IMR-90 (cell line): ENCODE data around the gene CAND1. TPM values are rescaled to one million over a fixed set of nuclear protein-coding genes. Genes with fewer than 3 reads are reported as not detected.
A peak's percentile ranks its signal among the peaks of the same experiment; 100 is the strongest.

Experiments
- ATAC-seq: fragments of 200-7000 bp; cut with Tn5 transposase; 2 replicates; pipeline ENCODE4 v1.9.1; 2020; ENCODE audit warnings: low read depth, mild to moderate bottlenecking, moderate library complexity
- BruUV-seq: library from RNA; stranded (reverse); fragments of 400-500 nt; replicated peaks from 2 replicates; lab custom pipeline; 2021; lab: Mats Ljungman, UMichigan
- CTCF ChIA-PET: fragments of 300-600 bp; formaldehyde crosslinking; extraction: SDS; loops from one replicate; lab custom pipeline; 2021; ENCODE audit warnings: antibody characterized with exemption; lab: Yijun Ruan, JAX
- POLR2A ChIA-PET: fragments of 300-600 bp; sonication (Branson Sonifier 250); formaldehyde crosslinking; loops from one replicate; lab custom pipeline; 2022; ENCODE audit warnings: antibody characterized with exemption; ENCODE audit not compliant: unreplicated experiment; lab: Charles Lee
- DNase-seq: peaks from one replicate; pipeline ENCODE4 v3.0.0; 2013
- H2AFZ ChIP-seq: replicated peaks from 2 replicates; pipeline ENCODE3; 2013; ENCODE audit warnings: low read length, mild to moderate bottlenecking; ENCODE audit not compliant: poor library complexity
- H2AK5ac ChIP-seq: 2 replicates; pipeline ENCODE4 v1.6.1; 2013; ENCODE audit warnings: low read depth, low read length, inconsistent platforms
- H2AK9ac ChIP-seq: replicated peaks from 2 replicates; pipeline ENCODE3; 2013; ENCODE audit warnings: mild to moderate bottlenecking, low read depth, low read length, moderate library complexity; ENCODE audit not compliant: poor library complexity
- H2BK120ac ChIP-seq: 2 replicates; pipeline ENCODE4 v1.6.1; 2013; ENCODE audit warnings: low read depth, low read length, inconsistent platforms
- H2BK15ac ChIP-seq: 3 replicates; pipeline ENCODE4 v1.6.1; 2013; ENCODE audit warnings: low read depth, low read length, inconsistent platforms
- H2BK20ac ChIP-seq: 2 replicates; pipeline ENCODE4 v1.6.1; 2013; ENCODE audit warnings: low read depth, mild to moderate bottlenecking, inconsistent platforms, low read length, moderate library complexity
- H2BK5ac ChIP-seq: 2 replicates; pipeline ENCODE4 v1.6.1; 2013; ENCODE audit warnings: mild to moderate bottlenecking, low read depth, low read length, inconsistent platforms; ENCODE audit not compliant: poor library complexity, severe bottlenecking
- H3K14ac ChIP-seq: replicated peaks from 2 replicates; pipeline ENCODE4 v1.6.1; 2013; ENCODE audit warnings: low read depth, low read length, inconsistent platforms
- H3K18ac ChIP-seq: 2 replicates; pipeline ENCODE4 v1.6.1; 2013; ENCODE audit warnings: low read depth, low read length, control low read depth
- H3K23ac ChIP-seq: 2 replicates; pipeline ENCODE4 v1.6.1; 2013; ENCODE audit warnings: low read depth, low read length, inconsistent platforms
- H3K27ac ChIP-seq: 2 replicates; pipeline ENCODE4 v1.5.1; 2013; ENCODE audit warnings: mild to moderate bottlenecking, control low read depth, low read length; ENCODE audit not compliant: insufficient read depth
- H3K27me3 ChIP-seq: 2 replicates; pipeline ENCODE4 v1.6.1; 2013; ENCODE audit warnings: low read length; ENCODE audit not compliant: control insufficient read depth, insufficient read depth
- H3K36me3 ChIP-seq: 2 replicates; pipeline ENCODE4 v1.6.1; 2013; ENCODE audit warnings: low read length, mixed read lengths; ENCODE audit not compliant: control insufficient read depth, insufficient read depth
- H3K4ac ChIP-seq: 2 replicates; pipeline ENCODE4 v1.6.1; 2013; ENCODE audit warnings: low read depth, low read length, inconsistent platforms
- H3K4me1 ChIP-seq: 2 replicates; pipeline ENCODE4 v1.6.1; 2013; ENCODE audit warnings: low read length, mixed read lengths; ENCODE audit not compliant: control insufficient read depth, insufficient read depth
- H3K4me2 ChIP-seq: 2 replicates; pipeline ENCODE4 v1.6.1; 2013; ENCODE audit warnings: low read depth, mild to moderate bottlenecking, control low read depth, low read length, moderate library complexity
- H3K4me3 ChIP-seq: 2 replicates; pipeline ENCODE4 v1.5.1; 2013; ENCODE audit warnings: low read depth, mild to moderate bottlenecking, control low read depth, low read length, moderate library complexity; ENCODE audit not compliant: insufficient read depth
- H3K56ac ChIP-seq: 2 replicates; pipeline ENCODE4 v1.6.1; 2013; ENCODE audit warnings: low read length, inconsistent platforms; ENCODE audit not compliant: insufficient read depth; ENCODE audit errors: extremely low read depth
- H3K79me1 ChIP-seq, 2 experiments: 2 replicates each; pipeline ENCODE4 v1.6.1; 2013; ENCODE audit warnings: low read length in 2 of 2, inconsistent platforms in 1 of 2, low read depth in 1 of 2
- H3K9ac ChIP-seq: 2 replicates; pipeline ENCODE4 v1.6.1; 2013; ENCODE audit warnings: low read depth, low read length, control low read depth
- H3K9me1 ChIP-seq: 2 replicates; pipeline ENCODE4 v1.6.1; 2013; ENCODE audit warnings: low read length, inconsistent platforms; ENCODE audit not compliant: insufficient read depth
- H3K9me3 ChIP-seq: 2 replicates; pipeline ENCODE4 v1.6.1; 2013; ENCODE audit warnings: low read length; ENCODE audit not compliant: control insufficient read depth, insufficient read depth
- H4K20me1 ChIP-seq: 2 replicates; pipeline ENCODE4 v1.6.1; 2013; ENCODE audit warnings: low read length, inconsistent platforms; ENCODE audit not compliant: insufficient read depth
- H4K5ac ChIP-seq: 2 replicates; pipeline ENCODE4 v1.6.1; 2013; ENCODE audit warnings: mild to moderate bottlenecking, low read depth, low read length, control low read depth
- H4K8ac ChIP-seq, 2 experiments: 2 replicates each; pipeline ENCODE4 v1.6.1; 2013; ENCODE audit warnings: low read depth in 2 of 2, low read length in 2 of 2, control low read depth in 1 of 2, inconsistent platforms in 1 of 2
- H4K91ac ChIP-seq: 2 replicates; pipeline ENCODE4 v1.6.1; 2013; ENCODE audit warnings: low read depth, low read length, inconsistent platforms; ENCODE audit not compliant: insufficient read depth
- CEBPB ChIP-seq: IDR thresholded peaks from 2 replicates; pipeline ENCODE4 v1.6.1; 2012; ENCODE audit warnings: low read depth, low read length, improper control_type of control experiment
- CHD1 ChIP-seq: IDR thresholded peaks from 2 replicates; pipeline ENCODE4 v1.6.1; 2012; ENCODE audit warnings: low read depth, low read length, improper control_type of control experiment
- FOS ChIP-seq: fragments of 150-350 bp; IDR thresholded peaks from 2 replicates; pipeline ENCODE4 v1.6.1; 2016; ENCODE audit warnings: low read depth, low read length
- MAZ ChIP-seq: IDR thresholded peaks from 2 replicates; pipeline ENCODE4 v1.6.1; 2012; ENCODE audit warnings: low read depth, mild to moderate bottlenecking, low read length, improper control_type of control experiment, moderate library complexity, borderline replicate concordance
- MXI1 ChIP-seq: IDR thresholded peaks from 2 replicates; pipeline ENCODE4 v1.6.1; 2012; ENCODE audit warnings: low read depth, mild to moderate bottlenecking, low read length, moderate library complexity, borderline replicate concordance
- NFE2L2 ChIP-seq: fragments of 150-350 bp; IDR thresholded peaks from 2 replicates; pipeline ENCODE4 v1.6.1; 2016; ENCODE audit warnings: low read depth, mild to moderate bottlenecking, low read length
- RAD21 ChIP-seq: IDR thresholded peaks from 2 replicates; pipeline ENCODE4 v1.6.1; 2012; ENCODE audit warnings: low read length, improper control_type of control experiment
- RCOR1 ChIP-seq: IDR thresholded peaks from 2 replicates; pipeline ENCODE4 v1.6.1; 2012; ENCODE audit warnings: mild to moderate bottlenecking, low read length, improper control_type of control experiment; ENCODE audit not compliant: insufficient replicate concordance
- RFX5 ChIP-seq: IDR thresholded peaks from 2 replicates; pipeline ENCODE4 v1.8.0; 2012; ENCODE audit warnings: low read depth, mild to moderate bottlenecking, low read length, moderate library complexity
- SMC3 ChIP-seq: fragments of 150-350 bp; IDR thresholded peaks from 2 replicates; pipeline ENCODE4 v1.6.1; 2016; ENCODE audit warnings: low read depth, mild to moderate bottlenecking, antibody characterized with exemption, low read length, moderate library complexity
- WGBS, 2 experiments: methylation state at CpG; one replicate each; pipeline versions ENCODE4 v1.1.5 to v1.1.7; 2013; ENCODE audit warnings: missing lambda C conversion rate in 2 of 2; ENCODE audit not compliant: insufficient read length in 1 of 2; ENCODE audit errors: extremely low coverage in 2 of 2; 5-methylcytosine and 5-hydroxymethylcytosine counted together
- dilution Hi-C: fragments of 300-500 bp; cut with HindIII; formaldehyde crosslinking; loops from one replicate; pipeline ENCODE4 v1.14.3; 2018; ENCODE audit warnings: low sequenced_read_pairs; ENCODE audit not compliant: unreplicated experiment
- in situ Hi-C: fragments of 300-500 bp; cut with MboI; formaldehyde crosslinking; loops from 3 replicates; pipeline ENCODE4 v1.14.3; 2019; ENCODE audit warnings: low sequenced_read_pairs, inconsistent platforms, mixed read lengths
- intact Hi-C: fragments of 100-400 bp; cut with micrococcal nuclease; formaldehyde crosslinking; loops from 2 replicates; pipeline ENCODE4 v1.10.0; 2022
- polyA plus RNA-seq, 3 experiments: library from polyadenylated mRNA; depleted of rRNA; stranded (reverse); fragments of >200 nt; gene quantifications; 2 replicates each; pipeline ENCODE4 v1.2.3, GENCODE V29; 2012; ENCODE audit warnings: low replicate concordance in 1 of 3
- total RNA-seq: library from RNA; depleted of rRNA; stranded (reverse); fragments of >200 nt; gene quantifications from 2 replicates; pipeline ENCODE4 v1.2.3, GENCODE V29; 2012
- TF ChIP-seq, protein P1 (sequence below): conservative IDR thresholded peaks from 2 replicates; pipeline ENCODE4 v1.5.1; 2012; ENCODE audit warnings: mild to moderate bottlenecking, low read depth, low read length, improper control_type of control experiment
- TF ChIP-seq, protein P2 (sequence below): fragments of 150-350 bp; IDR thresholded peaks from 2 replicates; pipeline ENCODE4 v1.6.1; 2017; ENCODE audit warnings: mild to moderate bottlenecking, antibody characterized with exemption, low read length, low read depth
- TF ChIP-seq, protein P3 (sequence below): fragments of 150-350 bp; IDR thresholded peaks from 2 replicates; pipeline ENCODE4 v1.6.1; 2016; ENCODE audit warnings: low read depth, mild to moderate bottlenecking, low read length, moderate library complexity, borderline replicate concordance

The CAND1 gene
- total and polyA plus RNA-seq, 2 of the 4 experiments (the other 2 are of a cell fraction) = 42.6 to 91.4 TPM

DNA sequence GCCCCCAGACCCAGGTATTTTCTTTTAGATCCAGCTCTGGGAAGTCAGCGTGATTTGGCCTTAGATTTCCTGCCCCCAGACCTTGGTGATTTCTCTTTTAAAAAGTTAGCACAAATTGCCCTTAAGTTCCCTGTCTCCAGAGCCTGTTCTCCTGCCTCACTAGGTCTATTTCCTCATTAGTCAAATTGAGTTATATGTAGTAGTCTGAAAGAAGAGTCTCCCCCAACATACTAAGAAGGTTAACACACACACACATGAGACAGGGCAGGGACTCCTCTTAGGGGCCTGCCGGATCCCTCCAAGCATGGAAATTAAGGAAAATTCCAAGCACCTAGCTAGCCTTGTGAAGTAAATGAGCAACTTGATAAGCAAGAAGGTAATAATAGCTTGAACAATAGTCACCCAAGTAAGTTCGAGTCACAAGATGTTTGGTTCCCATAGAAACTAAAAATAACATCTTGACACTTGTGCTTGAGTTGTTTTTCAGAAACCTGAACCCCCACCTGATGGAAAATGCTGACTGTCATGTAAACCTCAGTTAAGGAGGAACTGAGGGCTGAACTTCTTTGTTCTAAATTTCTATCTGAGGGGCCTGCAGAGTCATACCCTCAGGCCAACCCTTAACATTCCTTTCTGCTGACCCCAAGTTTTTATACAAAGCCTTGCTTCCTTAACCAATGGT lies 51.6 kb downstream of the CAND1 start:
- Histone ChIP-seq H3K27me3 (no peaks in the 10 kb centered on the region), H3K4me3 (no peak overlapping the region), H2BK5ac (no peak overlapping the region), H3K9me3 (peaks cover 3% of the 10 kb centered on the region; the same call in 1 of the 2 replicates), H2BK120ac (no peak overlapping the region), H3K14ac (no peak overlapping the region), H3K56ac (no peak overlapping the region), H4K5ac (no peak overlapping the region), H2BK20ac (no peak overlapping the region), H3K23ac (no peak overlapping the region), H2AK9ac (no peak overlapping the region), H3K79me1 (no peaks in the 10 kb centered on the region), H3K9me1 (peaks cover 3% of the 10 kb centered on the region; the same call in 1 of the 2 replicates), H3K9ac (no peak overlapping the region), H3K27ac (no peak overlapping the region), H3K4me1 (no peaks in the 10 kb centered on the region), H2AK5ac (no peak overlapping the region), H4K8ac (no peak overlapping the region), H3K18ac (no peak overlapping the region), H2AFZ (no peak overlapping the region), H4K20me1 (no peaks in the 10 kb centered on the region), H3K4ac (no peak overlapping the region), H3K4me2 (no peak overlapping the region), H4K91ac (no peak overlapping the region), H3K36me3 (peaks cover 18% of the 10 kb centered on the region), H2BK15ac (no peak overlapping the region)
- no CpG with 5 or more reads among the region's 3 CpGs for WGBS, 2 experiments
- dilution Hi-C loops = no loop called here
- in situ Hi-C loops = no loop called here
- ChIA-PET CTCF (no interaction called here), POLR2A (no interaction called here)
- peak; percentile 18 for DNase-seq
- BruUV-seq = no TSS peak
- ATAC-seq = no peak
- TF ChIP-seq FOS = no peak
- no peak for TF ChIP-seq RAD21
- no peak for TF ChIP-seq RFX5
- no peak for TF ChIP-seq RCOR1
- TF ChIP-seq CEBPB = no peak
- no peak for TF ChIP-seq NFE2L2
- TF ChIP-seq MXI1 = no peak
- no peak for TF ChIP-seq CHD1
- no peak for TF ChIP-seq SMC3
- TF ChIP-seq, protein P1, sequence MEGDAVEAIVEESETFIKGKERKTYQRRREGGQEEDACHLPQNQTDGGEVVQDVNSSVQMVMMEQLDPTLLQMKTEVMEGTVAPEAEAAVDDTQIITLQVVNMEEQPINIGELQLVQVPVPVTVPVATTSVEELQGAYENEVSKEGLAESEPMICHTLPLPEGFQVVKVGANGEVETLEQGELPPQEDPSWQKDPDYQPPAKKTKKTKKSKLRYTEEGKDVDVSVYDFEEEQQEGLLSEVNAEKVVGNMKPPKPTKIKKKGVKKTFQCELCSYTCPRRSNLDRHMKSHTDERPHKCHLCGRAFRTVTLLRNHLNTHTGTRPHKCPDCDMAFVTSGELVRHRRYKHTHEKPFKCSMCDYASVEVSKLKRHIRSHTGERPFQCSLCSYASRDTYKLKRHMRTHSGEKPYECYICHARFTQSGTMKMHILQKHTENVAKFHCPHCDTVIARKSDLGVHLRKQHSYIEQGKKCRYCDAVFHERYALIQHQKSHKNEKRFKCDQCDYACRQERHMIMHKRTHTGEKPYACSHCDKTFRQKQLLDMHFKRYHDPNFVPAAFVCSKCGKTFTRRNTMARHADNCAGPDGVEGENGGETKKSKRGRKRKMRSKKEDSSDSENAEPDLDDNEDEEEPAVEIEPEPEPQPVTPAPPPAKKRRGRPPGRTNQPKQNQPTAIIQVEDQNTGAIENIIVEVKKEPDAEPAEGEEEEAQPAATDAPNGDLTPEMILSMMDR = no peak
- TF ChIP-seq, protein P2, sequence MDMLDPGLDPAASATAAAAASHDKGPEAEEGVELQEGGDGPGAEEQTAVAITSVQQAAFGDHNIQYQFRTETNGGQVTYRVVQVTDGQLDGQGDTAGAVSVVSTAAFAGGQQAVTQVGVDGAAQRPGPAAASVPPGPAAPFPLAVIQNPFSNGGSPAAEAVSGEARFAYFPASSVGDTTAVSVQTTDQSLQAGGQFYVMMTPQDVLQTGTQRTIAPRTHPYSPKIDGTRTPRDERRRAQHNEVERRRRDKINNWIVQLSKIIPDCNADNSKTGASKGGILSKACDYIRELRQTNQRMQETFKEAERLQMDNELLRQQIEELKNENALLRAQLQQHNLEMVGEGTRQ = no peak
- no peak for TF ChIP-seq MAZ
- TF ChIP-seq, protein P3, sequence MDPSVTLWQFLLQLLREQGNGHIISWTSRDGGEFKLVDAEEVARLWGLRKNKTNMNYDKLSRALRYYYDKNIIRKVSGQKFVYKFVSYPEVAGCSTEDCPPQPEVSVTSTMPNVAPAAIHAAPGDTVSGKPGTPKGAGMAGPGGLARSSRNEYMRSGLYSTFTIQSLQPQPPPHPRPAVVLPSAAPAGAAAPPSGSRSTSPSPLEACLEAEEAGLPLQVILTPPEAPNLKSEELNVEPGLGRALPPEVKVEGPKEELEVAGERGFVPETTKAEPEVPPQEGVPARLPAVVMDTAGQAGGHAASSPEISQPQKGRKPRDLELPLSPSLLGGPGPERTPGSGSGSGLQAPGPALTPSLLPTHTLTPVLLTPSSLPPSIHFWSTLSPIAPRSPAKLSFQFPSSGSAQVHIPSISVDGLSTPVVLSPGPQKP = no peak
- intact Hi-C loops = no loop called here
